OCI-LY3 (cell line): ENCODE data around the gene DERA.

Experiments used
- H2AFZ ChIP-seq: fragments of 200-600, 300-600 bp; shearing (Covaris generic); 2 replicates; pipeline ENCODE4 v1.6.0; 2014; ENCODE audit warnings: antibody characterized with exemption, low read depth, low read length
- H3K27ac ChIP-seq: fragments of 200-600, 300-600 bp; sonication (generic); 2 replicates; pipeline ENCODE4 v1.5.1; 2014; ENCODE audit warnings: mild to moderate bottlenecking, low read length, moderate library complexity, mixed read lengths
- H3K27me3 ChIP-seq: fragments of 200-600, 300-600 bp; sonication (generic); 2 replicates; pipeline ENCODE4 v1.6.1; 2014; ENCODE audit warnings: low read depth, low read length, mixed read lengths
- H3K36me3 ChIP-seq: fragments of 200-600, 300-600 bp; sonication (generic); replicated peaks from 2 replicates; pipeline ENCODE3; 2014; ENCODE audit warnings: low read depth, low read length, mixed read lengths
- H3K4me1 ChIP-seq: fragments of 300-600, 200-600 bp; sonication (generic); 2 replicates; pipeline ENCODE4 v1.6.1; 2014; ENCODE audit warnings: low read length, mixed read lengths
- H3K4me2 ChIP-seq: fragments of 200-600, 300-600 bp; sonication (generic); 2 replicates; pipeline ENCODE4 v1.6.1; 2014; ENCODE audit warnings: low read length, mixed read lengths
- H3K4me3 ChIP-seq: fragments of 300-600, 200-600 bp; sonication (generic); 2 replicates; pipeline ENCODE4 v1.5.1; 2014; ENCODE audit warnings: antibody characterized with exemption, mild to moderate bottlenecking, low read length, moderate library complexity
- H3K79me2 ChIP-seq: fragments of 300-600, 200-600 bp; shearing (Covaris generic); 2 replicates; pipeline ENCODE4 v1.6.1; 2014; ENCODE audit warnings: mild to moderate bottlenecking, low read length, mixed read lengths
- H3K9ac ChIP-seq: fragments of 300-600, 200-600 bp; shearing (Covaris generic); 2 replicates; pipeline ENCODE4 v1.6.0; 2014; ENCODE audit warnings: mild to moderate bottlenecking, low read length, moderate library complexity
- H3K9me3 ChIP-seq: fragments of 200-600, 300-600 bp; shearing (Covaris generic); 2 replicates; pipeline ENCODE4 v1.6.1; 2014; ENCODE audit warnings: low read length, mixed read lengths; ENCODE audit not compliant: insufficient read depth
- H4K20me1 ChIP-seq: fragments of 200-600, 300-600 bp; sonication (generic); 2 replicates; pipeline ENCODE4 v1.6.1; 2016; ENCODE audit warnings: low read length, mixed read lengths; ENCODE audit not compliant: insufficient read depth
- EZH2phosphoT487 ChIP-seq: fragments of 200-600 bp; shearing (Covaris generic); IDR thresholded peaks from 2 replicates; pipeline ENCODE4 v1.6.1; 2018; ENCODE audit warnings: antibody characterized with exemption, mixed run types, low read depth
- TF ChIP-seq, protein P1 (sequence below): fragments of 200-600, 300-600 bp; sonication (generic); IDR thresholded peaks from 2 replicates; pipeline ENCODE4 v1.5.1; 2014; ENCODE audit warnings: antibody characterized with exemption, low read length, low read depth

Gene DERA

DNA sequence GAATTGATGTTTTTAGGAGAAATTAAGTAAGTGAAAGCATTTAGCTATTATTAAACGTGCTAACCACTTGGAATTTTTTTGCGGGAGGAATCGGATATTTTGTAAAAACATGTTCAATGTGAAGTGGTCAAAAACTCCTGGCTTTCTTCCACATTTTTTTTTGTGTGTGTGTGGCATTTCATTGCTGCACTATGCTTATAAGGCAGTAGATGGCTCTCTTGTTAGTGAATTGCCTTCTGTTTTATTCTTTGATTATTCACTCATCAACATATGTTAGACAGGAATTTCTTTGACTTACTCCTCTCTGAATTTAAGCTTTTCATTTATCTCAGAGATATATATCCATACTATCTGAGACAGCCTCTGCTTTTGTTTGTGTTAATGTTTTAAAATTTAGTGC, 71.3 kb downstream of the DERA start:
- TF ChIP-seq, protein P1, sequence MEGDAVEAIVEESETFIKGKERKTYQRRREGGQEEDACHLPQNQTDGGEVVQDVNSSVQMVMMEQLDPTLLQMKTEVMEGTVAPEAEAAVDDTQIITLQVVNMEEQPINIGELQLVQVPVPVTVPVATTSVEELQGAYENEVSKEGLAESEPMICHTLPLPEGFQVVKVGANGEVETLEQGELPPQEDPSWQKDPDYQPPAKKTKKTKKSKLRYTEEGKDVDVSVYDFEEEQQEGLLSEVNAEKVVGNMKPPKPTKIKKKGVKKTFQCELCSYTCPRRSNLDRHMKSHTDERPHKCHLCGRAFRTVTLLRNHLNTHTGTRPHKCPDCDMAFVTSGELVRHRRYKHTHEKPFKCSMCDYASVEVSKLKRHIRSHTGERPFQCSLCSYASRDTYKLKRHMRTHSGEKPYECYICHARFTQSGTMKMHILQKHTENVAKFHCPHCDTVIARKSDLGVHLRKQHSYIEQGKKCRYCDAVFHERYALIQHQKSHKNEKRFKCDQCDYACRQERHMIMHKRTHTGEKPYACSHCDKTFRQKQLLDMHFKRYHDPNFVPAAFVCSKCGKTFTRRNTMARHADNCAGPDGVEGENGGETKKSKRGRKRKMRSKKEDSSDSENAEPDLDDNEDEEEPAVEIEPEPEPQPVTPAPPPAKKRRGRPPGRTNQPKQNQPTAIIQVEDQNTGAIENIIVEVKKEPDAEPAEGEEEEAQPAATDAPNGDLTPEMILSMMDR: peak; percentile 32
- TF ChIP-seq EZH2phosphoT487: no peak
- no peak overlapping the region for H3K9ac ChIP-seq
- no peak overlapping the region for H2AFZ ChIP-seq
- H4K20me1 ChIP-seq: 0 out of 2 replicates have a peak, but pooled peaks cover 3% of the 10 kb centered on the region
- no peak overlapping the region for H3K4me2 ChIP-seq
- H3K79me2 ChIP-seq: no peaks in the 10 kb centered on the region
- peaks cover 6% of the 10 kb centered on the region for H3K4me1 ChIP-seq
- H3K27ac ChIP-seq: no peak overlapping the region
- H3K4me3 ChIP-seq: no peak overlapping the region
- H3K9me3 ChIP-seq: no peaks in the 10 kb centered on the region
- no peaks in the 10 kb centered on the region for H3K36me3 ChIP-seq
- H3K27me3 ChIP-seq: no peaks in the 10 kb centered on the region

DNA sequence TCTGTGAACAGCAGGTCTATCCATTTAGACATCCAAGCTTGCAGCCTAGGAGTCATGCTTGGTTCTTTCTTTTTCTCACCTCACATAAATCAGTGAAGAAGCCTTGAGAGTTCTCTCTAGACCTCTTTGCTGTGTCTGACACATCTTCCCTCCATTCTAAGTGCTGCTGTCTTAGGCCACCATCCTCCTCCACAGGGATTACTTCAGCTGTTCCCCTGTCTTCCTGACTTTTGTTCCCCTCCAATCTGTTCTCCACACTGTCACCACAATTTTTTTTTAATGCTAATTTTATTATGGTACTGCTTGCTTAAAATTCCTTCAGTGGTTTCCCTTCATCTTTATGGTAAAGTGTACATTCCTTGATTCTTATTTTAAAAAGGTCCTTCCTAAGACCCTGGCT, 71.8 kb downstream of the DERA start:
- no peaks in the 10 kb centered on the region for H3K79me2 ChIP-seq
- peaks cover 6% of the 10 kb centered on the region for H3K4me1 ChIP-seq
- H3K4me3 ChIP-seq: no peak overlapping the region
- no peak overlapping the region for H3K9ac ChIP-seq
- H3K27ac ChIP-seq: no peak overlapping the region
- H3K9me3 ChIP-seq: no peaks in the 10 kb centered on the region
- peaks cover 1% of the 10 kb centered on the region for H3K36me3 ChIP-seq
- no peaks in the 10 kb centered on the region for H3K27me3 ChIP-seq
- no peak for TF ChIP-seq EZH2phosphoT487
- TF ChIP-seq, protein P1: no peak
- H3K4me2 ChIP-seq: no peak overlapping the region
- H4K20me1 ChIP-seq: 0 out of 2 replicates have a peak, but pooled peaks cover 3% of the 10 kb centered on the region
- H2AFZ ChIP-seq: no peak overlapping the region

DNA sequence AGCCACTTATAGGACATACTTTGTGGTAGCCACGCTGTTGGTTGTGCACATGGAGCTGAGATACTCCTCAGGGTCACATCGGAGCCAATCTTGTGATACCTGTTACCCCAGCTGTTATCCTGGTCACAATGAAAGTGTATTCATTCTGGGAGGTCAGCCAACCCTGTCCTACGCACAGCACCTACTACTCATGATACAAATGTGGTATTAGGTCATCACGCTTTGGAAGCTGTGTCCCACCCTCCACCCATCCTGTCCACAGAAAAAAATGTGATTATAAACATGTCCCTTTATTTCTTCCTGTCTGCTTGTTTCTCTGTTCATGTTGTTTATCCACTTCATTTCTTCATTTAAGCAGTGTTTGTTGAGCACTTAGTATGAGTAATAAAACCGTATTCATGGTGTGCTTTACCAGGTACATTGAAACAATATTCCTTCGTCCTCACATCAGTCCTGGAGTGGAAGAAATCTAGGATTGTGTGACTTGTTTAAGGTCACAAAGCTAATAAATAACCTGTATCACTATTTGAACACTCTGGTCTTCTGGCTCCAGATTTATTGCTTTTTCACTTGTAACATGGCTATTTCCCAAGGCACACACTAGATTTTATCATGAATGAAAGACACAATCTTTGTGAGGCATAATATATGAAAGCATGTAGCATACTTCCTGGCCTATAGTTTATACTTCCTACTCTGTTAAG, 73.1 kb downstream of the DERA start:
- H3K4me1 ChIP-seq: peaks cover 6% of the 10 kb centered on the region
- no peak overlapping the region for H3K4me2 ChIP-seq

DNA sequence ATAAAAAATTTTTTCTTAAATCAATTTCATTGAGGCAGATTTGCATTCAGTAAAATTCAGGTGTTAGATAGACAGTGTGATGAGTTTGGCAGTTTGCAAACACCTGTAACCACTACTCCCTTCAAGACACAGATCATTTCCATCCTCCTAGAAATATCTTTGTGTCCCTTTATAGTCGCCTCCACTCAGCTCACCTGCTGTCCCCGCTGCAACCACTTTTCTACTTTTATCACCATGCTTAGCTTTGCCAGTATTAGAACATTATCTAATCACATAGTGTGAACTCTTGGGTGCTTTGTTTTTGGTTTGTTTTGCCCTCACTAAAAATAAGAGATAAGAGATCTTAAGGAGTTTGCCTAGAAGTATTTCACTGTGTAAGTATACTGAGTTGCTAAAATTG, 73.8 kb downstream of the DERA start:
- TF ChIP-seq, protein P1: no peak
- no peak for TF ChIP-seq EZH2phosphoT487
- no peak overlapping the region for H3K4me3 ChIP-seq
- no peaks in the 10 kb centered on the region for H3K9me3 ChIP-seq
- no peaks in the 10 kb centered on the region for H3K79me2 ChIP-seq
- no peak overlapping the region for H3K27ac ChIP-seq
- 0 out of 2 replicates have a peak, but pooled peaks cover 3% of the 10 kb centered on the region for H4K20me1 ChIP-seq
- no peak overlapping the region for H3K9ac ChIP-seq
- H2AFZ ChIP-seq: no peak overlapping the region
- peaks cover 9% of the 10 kb centered on the region for H3K36me3 ChIP-seq
- peaks cover 6% of the 10 kb centered on the region for H3K4me1 ChIP-seq
- H3K4me2 ChIP-seq: no peak overlapping the region
- H3K27me3 ChIP-seq: no peaks in the 10 kb centered on the region

More for the DNA sequence above, 73.1 kb downstream of the DERA start:
- H3K79me2 ChIP-seq: no peaks in the 10 kb centered on the region
- peaks cover 9% of the 10 kb centered on the region for H3K36me3 ChIP-seq
- no peak overlapping the region for H3K9ac ChIP-seq
- H2AFZ ChIP-seq: no peak overlapping the region
- TF ChIP-seq EZH2phosphoT487: no peak
- TF ChIP-seq, protein P1: no peak
- 0 out of 2 replicates have a peak, but pooled peaks cover 3% of the 10 kb centered on the region for H4K20me1 ChIP-seq
- H3K27ac ChIP-seq: no peak overlapping the region
- H3K9me3 ChIP-seq: no peaks in the 10 kb centered on the region
- H3K27me3 ChIP-seq: no peaks in the 10 kb centered on the region
- no peak overlapping the region for H3K4me3 ChIP-seq
